Thymus (tissue), 11 donors: ENCODE results near the gene DDX5. TPM values are rescaled to one million over a fixed set of nuclear protein-coding genes. Genes with fewer than 3 reads are reported as not detected.
"Not testable (repeated sequence)": the region's sequence is repeated elsewhere in the genome, so short reads cannot be mapped to it uniquely, and the experiment has no call there.

ENCODE experiments used
- DNase-seq, 9 donors: peaks; one replicate each; pipeline ENCODE4 v3.0.0-alpha.2; 2013; ENCODE audit warnings: low spot score in 9 of 9, low read depth in 6 of 9, missing footprints in 1 of 9
- H3K27ac ChIP-seq, 2 donors: one replicate each; pipeline ENCODE4 v1.5.1; 2013; ENCODE audit warnings: control low read depth in 1 of 2, low read depth in 1 of 2, low read length in 1 of 2, mild to moderate bottlenecking in 1 of 2, moderate library complexity in 1 of 2
- H3K27me3 ChIP-seq, 2 donors: one replicate each; pipeline ENCODE4 v1.5.1; 2013; ENCODE audit warnings: low read length in 1 of 2; ENCODE audit not compliant: control insufficient read depth in 2 of 2, insufficient read depth in 1 of 2
- H3K36me3 ChIP-seq, 2 donors: one replicate each; pipeline ENCODE4 v1.5.1; 2013; ENCODE audit warnings: low read length in 1 of 2, mild to moderate bottlenecking in 1 of 2, moderate library complexity in 1 of 2; ENCODE audit not compliant: control insufficient read depth in 2 of 2, insufficient read depth in 2 of 2
- H3K4me1 ChIP-seq, 2 donors: one replicate each; pipeline ENCODE4 v1.5.1; 2013; ENCODE audit warnings: low read length in 2 of 2; ENCODE audit not compliant: control insufficient read depth in 2 of 2, insufficient read depth in 2 of 2
- H3K4me3 ChIP-seq, 2 donors: one replicate each; pipeline ENCODE4 v1.5.1; 2013; ENCODE audit warnings: low read length in 2 of 2, control low read depth in 1 of 2, mild to moderate bottlenecking in 1 of 2
- H3K9me3 ChIP-seq, 2 donors: one replicate each; pipeline ENCODE4 v1.5.1; 2013; ENCODE audit warnings: low read length in 1 of 2, mild to moderate bottlenecking in 1 of 2; ENCODE audit not compliant: control insufficient read depth in 2 of 2, insufficient read depth in 1 of 2
- WGBS: extraction: QIAGEN DNeasy Blood & Tissue Kit; methylation state at CpG from one replicate; pipeline ENCODE4 v1.1.7; 2013; 5-methylcytosine and 5-hydroxymethylcytosine counted together
- polyA plus RNA-seq: library from polyadenylated mRNA; stranded (reverse); fragments of 200-250 nt; gene quantifications from one replicate; pipeline ENCODE4 v1.2.3, GENCODE V29; 2013
- total RNA-seq: library from RNA; stranded (reverse); fragments of 120-200 nt; gene quantifications from one replicate; pipeline ENCODE4 v1.2.4, GENCODE V29; 2013
- donor health status: healthy.

Gene DDX5
- total and polyA plus RNA-seq, 2 donors = 584 to 937 TPM

DNA sequence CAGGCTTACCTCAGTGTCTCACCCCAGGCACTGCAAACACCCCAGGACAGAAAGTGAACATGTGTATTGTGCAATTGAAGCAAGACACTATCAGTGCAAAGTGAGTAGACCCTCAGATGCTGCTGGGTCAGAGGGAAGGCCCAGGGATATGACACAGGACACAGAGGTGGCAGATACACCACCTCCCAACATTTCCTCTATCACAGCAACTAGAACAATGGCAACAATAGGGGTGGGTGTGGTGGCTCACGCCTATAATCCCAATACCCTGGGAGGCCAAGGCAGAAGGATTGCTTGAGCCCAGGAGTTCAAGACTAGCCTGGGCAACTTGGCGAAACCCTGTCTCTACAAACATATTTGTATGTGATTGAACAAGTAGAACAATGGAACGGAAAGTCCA, 34.6 kb downstream of the DDX5 start:
- H3K27ac ChIP-seq = no peak overlapping the region
- no peak for DNase-seq
- 99% methylated on average over 3 of the region's 3 CpGs for WGBS
- no peaks in the 10 kb centered on the region for H3K4me1 ChIP-seq
- peaks cover 0 to 4% of the 10 kb centered on the region in 2 donors for H3K36me3 ChIP-seq
- H3K4me3 ChIP-seq = no peak overlapping the region
- H3K27me3 ChIP-seq = no peaks in the 10 kb centered on the region
- no peaks in the 10 kb centered on the region for H3K9me3 ChIP-seq

DNA sequence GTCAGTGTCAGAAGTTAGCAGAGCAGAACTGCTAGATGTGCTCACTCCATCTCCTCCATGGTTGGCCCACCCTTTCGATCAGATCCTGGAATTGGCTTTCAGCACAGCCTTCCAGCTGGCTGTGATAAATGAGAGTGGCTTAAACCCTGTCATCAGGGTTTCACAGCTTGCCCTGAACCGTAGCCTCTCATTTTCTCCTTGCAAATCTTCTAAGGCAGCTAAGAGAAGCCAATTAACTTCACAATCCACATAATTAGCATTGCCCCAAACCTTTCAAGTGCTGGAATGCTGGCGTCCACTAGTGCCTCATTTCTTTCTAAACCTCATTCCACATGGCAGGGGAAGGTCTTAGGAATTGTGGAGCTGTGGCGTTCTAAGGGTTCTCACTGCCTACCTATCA, 35.5 kb downstream of the DDX5 start:
- Histone ChIP-seq H3K4me1 (no peaks in the 10 kb centered on the region), H3K27me3 (no peaks in the 10 kb centered on the region), H3K9me3 (no peaks in the 10 kb centered on the region), H3K36me3 (no peaks in the 10 kb centered on the region), H3K27ac (no peak overlapping the region), H3K4me3 (no peak overlapping the region)
- WGBS = 95% methylated on average over 4 of the region's 4 CpGs
- no peak for DNase-seq

GRCh38 chr17:64466834-64467233, 39.3 kb downstream of the DDX5 start:
- WGBS = 92% methylated on average over 1 of the region's 1 CpG
- DNase-seq, H3K4me3 ChIP-seq: not testable (repeated sequence)

GRCh38 chr17:64466019-64466735, 39.9 kb downstream of the DDX5 start:
- Histone ChIP-seq H3K27me3 (no peaks in the 10 kb centered on the region), H3K9me3 (no peaks in the 10 kb centered on the region), H3K4me1 (no peaks in the 10 kb centered on the region), H3K36me3 (no peaks in the 10 kb centered on the region), H3K4me3 (no peak overlapping the region), H3K27ac (no peak overlapping the region)
- no peak for DNase-seq
- 92% methylated on average over 9 of the region's 9 CpGs for WGBS

More at GRCh38 chr17:64466834-64467233, 39.3 kb downstream of the DDX5 start:
- H3K27me3 ChIP-seq, H3K9me3 ChIP-seq, H3K4me1 ChIP-seq, H3K36me3 ChIP-seq, H3K27ac ChIP-seq: not testable (repeated sequence)

DNA sequence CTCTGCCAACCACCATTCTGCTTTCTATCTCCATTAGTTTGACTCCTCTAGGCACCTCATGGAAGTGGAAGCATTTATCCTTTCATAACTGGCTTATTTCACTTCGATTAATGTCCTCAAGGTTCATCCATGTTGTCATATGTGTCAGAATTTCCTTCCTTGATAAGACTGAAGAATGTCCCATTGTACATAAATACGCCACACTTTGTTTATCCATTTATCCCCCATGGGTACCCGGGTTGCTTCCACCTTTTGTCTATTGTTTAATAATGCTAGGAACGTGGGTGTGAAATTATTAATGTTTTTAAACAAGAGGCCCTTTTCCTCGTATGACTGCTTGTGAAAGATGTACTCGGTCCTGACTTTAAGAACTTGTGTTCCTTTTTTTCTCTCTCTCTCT, 44.3 kb downstream of the DDX5 start:
- 93% methylated on average over 6 of the region's 6 CpGs for WGBS
- H3K4me3 ChIP-seq = no peak overlapping the region
- DNase-seq = no peak
- no peak overlapping the region for H3K27ac ChIP-seq
- peaks cover 8 to 11% of the 10 kb centered on the region in 2 donors for H3K4me1 ChIP-seq
- H3K36me3 ChIP-seq = no peaks in the 10 kb centered on the region
- peaks cover 0 to under 1% of the 10 kb centered on the region in 2 donors for H3K9me3 ChIP-seq
- H3K27me3 ChIP-seq = no peaks in the 10 kb centered on the region

DNA sequence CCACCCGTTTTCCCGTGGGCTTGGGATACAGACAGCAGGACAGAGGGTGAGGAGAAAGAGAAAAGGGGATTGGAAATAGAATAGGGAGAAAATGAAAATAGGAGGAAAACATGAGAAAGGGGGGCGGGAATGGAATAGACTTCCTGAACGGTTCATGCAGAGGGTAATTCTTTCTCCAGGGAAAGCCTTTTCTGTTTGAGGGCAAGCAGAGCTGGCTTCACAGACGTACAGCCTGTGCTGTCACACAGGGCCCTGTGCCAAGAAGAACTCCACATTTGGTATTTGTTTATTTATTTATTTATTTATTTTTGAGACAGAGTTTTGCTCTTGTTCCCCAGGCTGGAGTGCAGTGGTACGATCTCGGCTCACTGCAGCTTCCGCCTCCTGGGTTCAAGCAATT, 45.1 kb downstream of the DDX5 start:
- Histone ChIP-seq H3K4me3 (no peak overlapping the region), H3K27ac (no peak overlapping the region), H3K9me3 (peaks cover 0 to 4% of the 10 kb centered on the region in 2 donors), H3K36me3 (no peaks in the 10 kb centered on the region), H3K27me3 (no peaks in the 10 kb centered on the region), H3K4me1 (peaks cover 8 to 19% of the 10 kb centered on the region in 2 donors)
- 97% methylated on average over 8 of the region's 8 CpGs for WGBS
- no peak for DNase-seq

GRCh38 chr17:64459818-64460217, 46.3 kb downstream of the DDX5 start:
- not testable (repeated sequence) for DNase-seq, H3K36me3 ChIP-seq, H3K27me3 ChIP-seq, H3K27ac ChIP-seq, H3K9me3 ChIP-seq, H3K4me3 ChIP-seq
- peaks cover 8 to 20% of the 10 kb centered on the region in 2 donors for H3K4me1 ChIP-seq
- 98% methylated on average over 7 of the region's 7 CpGs for WGBS

GRCh38 chr17:64459284-64459747, 46.8 kb downstream of the DDX5 start:
- no peak overlapping the region for H3K4me3 ChIP-seq
- 98% methylated on average over 6 of the region's 6 CpGs for WGBS
- H3K27me3 ChIP-seq = no peaks in the 10 kb centered on the region
- H3K4me1 ChIP-seq = peaks cover 8 to 20% of the 10 kb centered on the region in 2 donors
- no peaks in the 10 kb centered on the region for H3K36me3 ChIP-seq
- H3K9me3 ChIP-seq = peaks cover 0 to 4% of the 10 kb centered on the region in 2 donors
- H3K27ac ChIP-seq = no peak overlapping the region
- no peak for DNase-seq

DNA sequence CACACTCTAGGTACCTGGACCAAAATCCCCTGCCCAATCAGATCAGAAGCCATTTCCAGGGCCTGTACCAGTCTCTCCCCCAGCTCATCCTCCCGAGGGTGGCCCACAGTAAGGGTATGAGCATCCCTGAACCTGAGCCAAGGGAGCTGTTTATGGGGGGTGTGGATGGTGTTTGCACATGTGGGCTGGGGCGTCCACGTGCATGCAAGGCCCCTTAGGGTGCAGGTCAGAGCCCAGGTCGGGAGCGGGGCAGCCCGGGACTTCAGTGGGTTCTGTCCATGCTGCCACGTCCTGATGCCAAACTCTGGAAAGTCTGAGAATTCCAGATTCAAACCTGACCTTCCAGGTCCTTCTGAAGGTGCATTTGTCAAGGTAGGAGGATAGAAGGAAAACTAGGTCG, 47.3 kb downstream of the DDX5 start:
- Histone ChIP-seq H3K27ac (no peak overlapping the region), H3K36me3 (no peaks in the 10 kb centered on the region), H3K4me3 (no peak overlapping the region), H3K9me3 (peaks cover 0 to 4% of the 10 kb centered on the region in 2 donors), H3K27me3 (no peaks in the 10 kb centered on the region), H3K4me1 (peaks cover 8 to 21% of the 10 kb centered on the region in 2 donors)
- WGBS = 97% methylated on average over 8 of the region's 8 CpGs
- no peak for DNase-seq
